ENCODE measurements around the gene EBPL. TPM values are rescaled to one million over a fixed set of nuclear protein-coding genes. Genes with fewer than 3 reads are reported as not detected.
A peak's percentile ranks its signal among the peaks of the same experiment; 100 is the strongest.

The EBPL gene
- total RNA-seq, 1 donor from 2014 or later, result 59.0 TPM

DNA sequence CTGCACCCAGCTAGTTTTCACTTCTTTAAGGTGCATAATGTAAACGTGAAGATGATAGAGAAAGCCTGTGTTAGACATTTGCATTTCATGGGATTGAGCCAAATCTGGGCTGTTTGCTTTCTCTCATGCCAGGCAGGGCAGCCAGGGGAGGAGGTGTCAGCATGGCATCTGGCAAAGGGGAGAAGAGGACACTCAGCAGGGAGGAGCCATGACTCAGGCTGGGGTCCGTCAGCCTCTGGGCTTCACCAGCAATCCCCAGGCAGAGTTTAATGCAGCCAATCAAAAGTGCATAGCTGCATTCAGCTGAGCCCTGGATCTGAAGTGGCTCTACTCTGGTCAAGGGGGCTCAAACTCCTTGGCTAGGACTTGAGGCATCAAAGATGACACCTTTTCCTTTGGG is 23.5 kb downstream of the EBPL start:
- peak overlapping the region; percentile 31 for H3K4me3 Mint-ChIP-seq (ENCODE audit: unreplicated experiment)
- H3K36me3 Mint-ChIP-seq (ENCODE audit: low read depth, unreplicated experiment), result peaks cover 18% of the 10 kb centered on the region
- no peak overlapping the region for H3K27ac Mint-ChIP-seq (ENCODE audit: unreplicated experiment)
- peaks cover 5% of the 10 kb centered on the region for H3K27me3 Mint-ChIP-seq (ENCODE audit: unreplicated experiment)
- no peaks in the 10 kb centered on the region for H3K9me3 Mint-ChIP-seq (ENCODE audit: unreplicated experiment)
- no peak for DNase-seq (ENCODE audit: low spot score)
- peaks cover 26% of the 10 kb centered on the region for H3K4me1 Mint-ChIP-seq (ENCODE audit: unreplicated experiment)
- TF ChIP-seq, protein P1, sequence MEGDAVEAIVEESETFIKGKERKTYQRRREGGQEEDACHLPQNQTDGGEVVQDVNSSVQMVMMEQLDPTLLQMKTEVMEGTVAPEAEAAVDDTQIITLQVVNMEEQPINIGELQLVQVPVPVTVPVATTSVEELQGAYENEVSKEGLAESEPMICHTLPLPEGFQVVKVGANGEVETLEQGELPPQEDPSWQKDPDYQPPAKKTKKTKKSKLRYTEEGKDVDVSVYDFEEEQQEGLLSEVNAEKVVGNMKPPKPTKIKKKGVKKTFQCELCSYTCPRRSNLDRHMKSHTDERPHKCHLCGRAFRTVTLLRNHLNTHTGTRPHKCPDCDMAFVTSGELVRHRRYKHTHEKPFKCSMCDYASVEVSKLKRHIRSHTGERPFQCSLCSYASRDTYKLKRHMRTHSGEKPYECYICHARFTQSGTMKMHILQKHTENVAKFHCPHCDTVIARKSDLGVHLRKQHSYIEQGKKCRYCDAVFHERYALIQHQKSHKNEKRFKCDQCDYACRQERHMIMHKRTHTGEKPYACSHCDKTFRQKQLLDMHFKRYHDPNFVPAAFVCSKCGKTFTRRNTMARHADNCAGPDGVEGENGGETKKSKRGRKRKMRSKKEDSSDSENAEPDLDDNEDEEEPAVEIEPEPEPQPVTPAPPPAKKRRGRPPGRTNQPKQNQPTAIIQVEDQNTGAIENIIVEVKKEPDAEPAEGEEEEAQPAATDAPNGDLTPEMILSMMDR (IDR thresholded peaks at IDR 0.05; ENCODE audit: unreplicated experiment), result no peak

DNA sequence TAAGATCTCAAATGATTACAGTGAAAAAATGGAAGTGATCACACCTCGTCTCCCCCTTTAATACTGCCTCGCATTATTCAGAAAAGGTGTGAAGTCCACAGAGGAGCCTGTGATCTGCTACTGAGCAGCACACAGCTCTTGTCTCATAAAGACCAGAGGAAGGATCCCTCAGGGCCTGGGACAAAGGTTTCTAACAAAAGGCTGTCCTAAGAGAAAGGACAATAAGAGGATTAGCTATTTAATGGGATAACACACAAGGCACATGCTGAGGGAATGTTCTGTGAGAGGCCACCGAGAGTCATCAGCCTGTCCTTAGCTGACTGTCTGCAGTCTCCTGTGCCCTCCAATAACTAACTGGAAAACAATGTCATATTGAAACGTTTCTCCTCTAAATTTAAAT is 26.7 kb downstream of the EBPL start:
- peaks cover 5% of the 10 kb centered on the region for H3K27me3 Mint-ChIP-seq (ENCODE audit: unreplicated experiment)
- no peak overlapping the region for H3K27ac Mint-ChIP-seq (ENCODE audit: unreplicated experiment)

DNA sequence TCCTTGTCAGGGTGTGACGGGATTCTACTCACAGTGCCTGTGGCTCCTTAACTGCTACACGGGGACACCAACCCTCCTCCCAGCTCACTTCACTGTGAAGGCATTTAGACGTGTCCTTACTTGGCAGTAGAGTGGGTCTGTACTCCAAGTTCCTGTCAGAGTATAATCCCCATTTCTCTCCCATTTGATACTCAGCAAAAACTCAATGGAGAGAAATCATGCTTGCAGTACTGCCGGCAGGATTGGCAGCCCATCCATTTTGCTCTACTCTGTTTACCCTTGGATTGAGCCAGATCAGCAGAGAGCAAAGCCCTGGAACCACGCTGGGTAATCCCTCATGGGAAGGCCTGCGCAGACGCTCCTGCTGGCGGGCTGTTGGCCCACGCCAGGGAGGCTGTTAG is 34.0 kb downstream of the EBPL start:
- H3K36me3 Mint-ChIP-seq (ENCODE audit: low read depth, unreplicated experiment), result peaks cover 13% of the 10 kb centered on the region

More for the DNA sequence above, 26.7 kb downstream of the EBPL start:
- Mint-ChIP-seq H3K4me1 (ENCODE audit: unreplicated experiment) (peaks cover 3% of the 10 kb centered on the region), H3K36me3 (ENCODE audit: low read depth, unreplicated experiment) (peaks cover 28% of the 10 kb centered on the region), H3K4me3 (ENCODE audit: unreplicated experiment) (no peak overlapping the region), H3K9me3 (ENCODE audit: unreplicated experiment) (no peaks in the 10 kb centered on the region)
- TF ChIP-seq, protein P1 (IDR thresholded peaks at IDR 0.05; ENCODE audit: unreplicated experiment), result no peak
- DNase-seq (ENCODE audit: low spot score), result no peak

DNA sequence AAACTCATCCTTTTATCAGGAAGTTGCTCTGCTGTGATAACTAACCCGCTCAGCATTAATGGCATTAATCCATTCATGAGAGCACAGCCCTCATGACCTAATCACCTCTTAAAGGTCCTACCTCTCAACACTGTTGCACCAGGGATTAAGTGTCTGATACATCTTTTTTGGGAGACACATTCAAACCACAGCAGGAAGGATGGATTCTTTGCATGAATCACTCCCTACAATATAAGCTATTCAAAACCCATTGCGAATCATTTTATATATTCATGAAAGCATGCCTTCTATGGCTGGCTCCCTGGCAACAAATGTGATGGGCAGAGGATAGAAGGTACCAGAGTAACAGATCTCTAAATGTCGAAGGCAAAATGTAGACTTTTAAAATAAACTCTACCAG is 35.4 kb downstream of the EBPL start:
- DNase-seq (ENCODE audit: low spot score), result no peak
- Mint-ChIP-seq H3K4me1 (ENCODE audit: unreplicated experiment) (peaks cover 2% of the 10 kb centered on the region), H3K4me3 (ENCODE audit: unreplicated experiment) (no peak overlapping the region), H3K9me3 (ENCODE audit: unreplicated experiment) (no peaks in the 10 kb centered on the region), H3K36me3 (ENCODE audit: low read depth, unreplicated experiment) (peaks cover 13% of the 10 kb centered on the region), H3K27ac (ENCODE audit: unreplicated experiment) (no peak overlapping the region), H3K27me3 (ENCODE audit: unreplicated experiment) (peaks cover 2% of the 10 kb centered on the region)
- TF ChIP-seq, protein P1 (IDR thresholded peaks at IDR 0.05; ENCODE audit: unreplicated experiment), result no peak

More for the DNA sequence above, 34.0 kb downstream of the EBPL start:
- Mint-ChIP-seq H3K4me3 (ENCODE audit: unreplicated experiment) (no peak overlapping the region), H3K27ac (ENCODE audit: unreplicated experiment) (no peak overlapping the region), H3K27me3 (ENCODE audit: unreplicated experiment) (peaks cover 2% of the 10 kb centered on the region), H3K9me3 (ENCODE audit: unreplicated experiment) (no peaks in the 10 kb centered on the region), H3K4me1 (ENCODE audit: unreplicated experiment) (peaks cover 2% of the 10 kb centered on the region)
- TF ChIP-seq, protein P1 (IDR thresholded peaks at IDR 0.05; ENCODE audit: unreplicated experiment), result no peak
- no peak for DNase-seq (ENCODE audit: low spot score)

DNA sequence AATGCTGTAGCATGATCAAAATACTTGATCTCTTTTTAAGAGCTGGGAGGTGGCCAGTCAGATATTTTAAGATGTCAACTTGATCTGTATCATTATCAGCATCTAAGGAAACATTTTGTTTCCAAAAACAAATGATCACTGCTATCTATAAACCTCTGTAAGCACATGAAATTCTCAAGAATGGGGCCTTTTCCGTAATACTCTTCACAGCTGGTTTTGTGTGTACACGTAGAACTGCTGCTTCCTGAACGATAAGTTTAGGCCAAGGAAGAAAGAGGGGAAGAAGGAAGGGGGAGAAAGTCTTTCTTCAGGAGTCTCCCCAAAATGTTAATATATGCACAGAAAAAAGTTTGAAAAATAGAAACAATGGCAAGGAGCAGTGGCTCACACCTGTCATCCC is 37.3 kb downstream of the EBPL start:
- H3K4me3 Mint-ChIP-seq (ENCODE audit: unreplicated experiment), result no peak overlapping the region
- TF ChIP-seq, protein P1 (IDR thresholded peaks at IDR 0.05; ENCODE audit: unreplicated experiment), result no peak
- peaks cover 4% of the 10 kb centered on the region for H3K4me1 Mint-ChIP-seq (ENCODE audit: unreplicated experiment)
- DNase-seq (ENCODE audit: low spot score), result no peak
- H3K9me3 Mint-ChIP-seq (ENCODE audit: unreplicated experiment), result no peaks in the 10 kb centered on the region
- H3K27ac Mint-ChIP-seq (ENCODE audit: unreplicated experiment), result no peak overlapping the region
- peaks cover 5% of the 10 kb centered on the region for H3K36me3 Mint-ChIP-seq (ENCODE audit: low read depth, unreplicated experiment)
- peaks cover 2% of the 10 kb centered on the region for H3K27me3 Mint-ChIP-seq (ENCODE audit: unreplicated experiment)
